HG03521 (cell line): ENCODE data around the gene DHRS9.

Experiments
- ATAC-seq: cut with Tn5 transposase; IDR thresholded peaks from one replicate; pipeline ENCODE4 v1.9.1; 2021; ENCODE audit warnings: mild to moderate bottlenecking, moderate library complexity; ENCODE audit not compliant: unreplicated experiment

DHRS9 gene

GRCh38 chr2:169093535-169093934, 24.2 kb downstream of the DHRS9 start:
- ATAC-seq, result no peak

GRCh38 chr2:169094676-169095075, 25.3 kb downstream of the DHRS9 start:
- no peak for ATAC-seq

DNA sequence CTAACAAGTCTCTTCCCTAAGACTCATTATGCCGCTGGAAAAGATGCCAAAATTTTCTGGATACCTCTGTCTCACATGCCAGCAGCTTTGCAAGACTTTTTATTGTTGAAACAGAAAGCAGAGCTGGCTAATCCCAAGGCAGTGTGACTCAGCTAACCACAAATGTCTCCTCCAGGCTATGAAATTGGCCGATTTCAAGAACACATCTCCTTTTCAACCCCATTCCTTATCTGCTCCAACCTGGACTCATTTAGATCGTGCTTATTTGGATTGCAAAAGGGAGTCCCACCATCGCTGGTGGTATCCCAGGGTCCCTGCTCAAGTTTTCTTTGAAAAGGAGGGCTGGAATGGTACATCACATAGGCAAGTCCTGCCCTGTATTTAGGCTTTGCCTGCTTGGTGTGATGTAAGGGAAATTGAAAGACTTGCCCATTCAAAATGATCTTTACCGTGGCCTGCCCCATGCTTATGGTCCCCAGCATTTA, 26.3 kb downstream of the DHRS9 start:
- ATAC-seq, result no peak

- ATAC-seq, result no peak
Measured at GRCh38 chr2:169104848-169105247, 35.5 kb downstream of the DHRS9 start.

DNA sequence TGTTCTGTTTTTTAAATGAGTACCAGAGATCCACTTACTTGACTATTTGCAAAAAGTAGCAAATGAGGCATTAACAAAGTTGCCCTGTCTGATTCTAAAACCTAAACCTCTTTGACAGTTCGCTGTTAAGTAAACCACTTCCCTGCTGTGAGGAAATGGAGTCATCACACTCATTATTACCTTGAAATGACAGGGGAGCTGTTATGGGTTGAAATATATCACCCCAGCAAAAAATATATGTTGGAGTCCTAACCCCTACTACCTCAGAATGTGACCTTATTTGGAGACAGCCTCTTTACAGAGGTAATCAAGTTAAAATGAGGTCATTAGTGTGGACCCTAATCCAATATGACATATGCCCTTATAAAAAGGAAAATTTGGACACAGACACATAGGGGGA, 36.1 kb downstream of the DHRS9 start:
- ATAC-seq, result no peak

DNA sequence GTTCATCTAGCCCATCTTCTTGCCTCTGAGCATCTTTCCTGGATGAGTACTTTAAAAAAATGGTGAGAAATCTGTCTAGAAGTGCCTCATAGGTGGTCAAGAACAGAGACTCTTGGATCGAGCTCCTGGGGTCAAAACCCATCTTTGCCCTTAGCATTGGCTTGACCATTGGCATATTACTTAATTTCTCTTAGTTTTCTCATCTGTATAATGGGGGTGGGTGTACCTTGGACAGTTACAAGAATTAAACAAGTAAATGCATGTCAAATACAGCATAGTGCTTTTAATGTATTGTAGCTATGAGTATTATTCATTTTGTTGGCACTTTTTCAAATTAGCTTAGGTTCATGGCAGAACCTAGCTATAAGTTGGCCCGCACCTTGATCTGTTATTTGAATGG, 36.8 kb downstream of the DHRS9 start:
- no peak for ATAC-seq

GRCh38 chr2:169106563-169107545, 37.5 kb downstream of the DHRS9 start:
- ATAC-seq, result no peak

DNA sequence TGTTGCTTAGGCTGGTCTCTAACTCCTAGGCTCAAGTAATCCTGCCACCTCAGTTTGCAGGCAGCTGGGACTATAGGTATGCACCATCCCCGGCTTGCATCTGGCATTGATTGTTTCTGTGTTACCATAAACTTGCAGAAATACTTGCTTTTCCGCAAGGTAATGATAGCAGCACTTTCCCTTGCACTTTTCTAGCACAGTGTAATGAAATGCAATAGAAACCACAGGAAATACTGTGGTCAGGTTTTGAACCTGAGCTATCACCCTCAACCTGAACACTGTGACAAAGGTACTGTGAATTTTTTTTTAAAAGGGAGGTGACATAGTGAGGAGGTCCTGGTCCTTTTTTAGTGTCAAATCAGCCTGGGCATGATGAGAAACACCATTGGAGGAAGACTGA, 38.3 kb downstream of the DHRS9 start:
- ATAC-seq, result peak; percentile 70

- ATAC-seq, result no peak
Measured at GRCh38 chr2:169108099-169108884, 38.9 kb downstream of the DHRS9 start.

DNA sequence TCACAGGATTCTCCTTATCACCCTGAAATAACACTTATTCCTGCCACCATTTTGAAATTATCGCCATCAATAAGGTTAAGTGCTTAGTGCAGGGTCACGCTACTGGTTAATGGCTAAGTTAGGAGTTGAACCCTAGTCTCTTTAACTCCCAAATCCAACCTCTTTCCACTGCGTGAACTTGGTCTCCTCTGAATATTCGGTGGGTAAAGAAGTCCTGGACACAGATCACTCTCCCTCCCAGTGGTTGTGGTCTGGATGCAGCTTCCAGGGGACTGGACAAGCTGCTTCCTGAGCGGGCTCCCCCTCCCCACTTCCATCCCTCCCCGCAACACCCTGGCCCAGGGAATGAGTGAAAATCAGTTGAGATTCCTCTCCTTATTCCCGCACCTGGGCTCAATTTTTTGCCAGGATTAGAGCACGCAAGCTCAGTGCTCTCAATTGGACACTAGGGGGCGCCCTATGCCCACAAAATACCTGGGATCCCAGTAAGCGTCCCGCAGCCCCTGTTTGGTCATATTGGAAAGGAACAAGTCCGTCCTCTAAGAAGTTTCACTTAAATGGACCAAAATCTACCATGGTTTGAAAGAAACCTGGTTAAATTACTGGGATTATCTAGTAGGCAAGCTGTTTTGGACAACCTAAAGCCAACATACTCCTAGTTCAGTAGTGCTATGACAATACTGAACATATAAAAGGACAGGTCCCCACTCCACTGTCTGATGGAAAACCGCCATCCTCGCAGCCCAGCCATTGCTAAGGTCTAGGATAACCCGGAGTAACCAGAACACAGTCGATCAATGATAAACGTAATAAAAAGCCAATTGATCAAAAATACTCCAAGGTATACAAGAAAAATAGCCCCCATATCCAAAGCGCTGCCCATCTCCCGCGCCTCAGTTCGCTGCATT, 40.4 kb downstream of the DHRS9 start:
- peak; percentile 54 for ATAC-seq

DNA sequence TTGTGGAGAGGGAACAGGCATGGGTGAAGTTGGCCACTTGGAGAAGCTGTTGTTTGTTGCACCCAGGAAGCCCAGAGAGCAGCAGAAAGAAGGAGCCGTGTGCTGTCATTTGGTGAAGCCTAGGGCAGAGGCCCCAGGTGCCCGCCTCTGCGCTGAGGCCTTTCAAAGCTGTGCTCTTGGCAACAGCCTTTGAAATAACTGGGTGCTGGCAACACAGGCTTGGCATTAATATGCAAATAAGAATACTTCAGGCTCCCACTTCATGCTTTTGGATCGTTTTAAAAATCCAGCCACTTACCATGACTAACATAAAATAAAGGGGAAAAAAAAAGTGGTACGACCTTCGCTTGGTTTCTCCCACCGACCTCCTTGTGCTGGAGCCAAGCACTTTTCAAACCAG, 41.1 kb downstream of the DHRS9 start:
- no peak for ATAC-seq

GRCh38 chr2:169110916-169111315, 41.6 kb downstream of the DHRS9 start:
- ATAC-seq, result no peak

- no peak for ATAC-seq
Measured at GRCh38 chr2:169112841-169113240, 43.5 kb downstream of the DHRS9 start.

- no peak for ATAC-seq
Measured at GRCh38 chr2:169114056-169114455, 44.7 kb downstream of the DHRS9 start.

DNA sequence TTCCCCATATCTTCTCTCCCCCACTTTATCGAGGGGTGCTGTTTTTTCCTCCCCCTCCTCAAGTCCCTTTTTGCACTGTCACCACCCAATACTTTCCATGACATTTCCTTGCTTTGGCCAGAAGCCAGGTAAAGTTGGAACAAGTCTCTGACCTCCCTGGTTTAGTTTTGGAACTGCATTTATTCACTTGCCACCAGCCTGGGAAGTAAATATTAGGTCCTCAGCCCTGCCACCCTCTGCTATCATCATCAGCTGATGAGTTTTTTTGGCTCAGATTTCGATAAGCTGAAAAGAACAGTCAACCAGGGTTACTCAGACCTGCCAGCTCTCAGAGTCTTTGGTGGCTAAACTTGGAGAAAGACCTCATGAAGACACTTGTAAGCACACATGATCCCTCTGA, 47.0 kb downstream of the DHRS9 start:
- no peak for ATAC-seq

DNA sequence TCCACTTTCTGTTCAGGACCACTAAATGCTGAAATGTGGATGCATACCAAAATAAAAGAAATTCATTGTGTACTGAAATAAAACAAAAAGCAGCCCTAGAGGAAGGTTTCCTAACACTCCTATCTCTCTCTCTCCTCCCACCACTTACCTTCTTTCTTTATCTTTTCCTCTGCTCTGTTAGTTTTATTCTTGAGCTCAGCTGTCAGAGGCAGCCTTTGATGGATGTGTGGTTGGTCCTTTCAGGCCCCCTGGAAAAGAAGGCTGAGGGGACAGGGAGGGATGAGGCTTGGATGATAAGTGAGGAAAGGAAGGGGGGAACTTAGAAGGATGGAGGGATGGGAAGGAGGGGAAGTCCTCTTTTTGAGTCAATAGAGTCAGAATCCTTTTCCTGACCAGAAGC, 47.6 kb downstream of the DHRS9 start:
- ATAC-seq, result no peak

DNA sequence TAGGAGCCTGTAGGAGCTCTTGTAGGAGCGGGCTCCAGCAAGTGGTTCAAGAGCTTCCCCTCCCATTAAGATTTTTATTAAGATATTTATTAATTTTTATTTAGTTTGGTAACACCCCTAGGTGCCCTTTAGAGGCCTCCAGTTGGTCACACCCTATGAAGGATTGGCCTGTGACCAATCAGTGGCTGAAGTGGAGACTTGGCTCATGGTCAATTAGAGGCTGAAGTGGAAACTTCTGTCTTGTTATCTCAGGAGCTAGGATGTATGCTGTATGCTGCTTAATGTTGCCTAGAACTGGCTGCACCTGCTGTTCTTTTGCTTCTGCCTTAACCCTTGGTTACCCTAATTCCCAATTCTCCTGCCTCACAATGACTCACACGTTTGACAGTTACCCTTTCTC, 48.7 kb downstream of the DHRS9 start:
- ATAC-seq, result no peak

DNA sequence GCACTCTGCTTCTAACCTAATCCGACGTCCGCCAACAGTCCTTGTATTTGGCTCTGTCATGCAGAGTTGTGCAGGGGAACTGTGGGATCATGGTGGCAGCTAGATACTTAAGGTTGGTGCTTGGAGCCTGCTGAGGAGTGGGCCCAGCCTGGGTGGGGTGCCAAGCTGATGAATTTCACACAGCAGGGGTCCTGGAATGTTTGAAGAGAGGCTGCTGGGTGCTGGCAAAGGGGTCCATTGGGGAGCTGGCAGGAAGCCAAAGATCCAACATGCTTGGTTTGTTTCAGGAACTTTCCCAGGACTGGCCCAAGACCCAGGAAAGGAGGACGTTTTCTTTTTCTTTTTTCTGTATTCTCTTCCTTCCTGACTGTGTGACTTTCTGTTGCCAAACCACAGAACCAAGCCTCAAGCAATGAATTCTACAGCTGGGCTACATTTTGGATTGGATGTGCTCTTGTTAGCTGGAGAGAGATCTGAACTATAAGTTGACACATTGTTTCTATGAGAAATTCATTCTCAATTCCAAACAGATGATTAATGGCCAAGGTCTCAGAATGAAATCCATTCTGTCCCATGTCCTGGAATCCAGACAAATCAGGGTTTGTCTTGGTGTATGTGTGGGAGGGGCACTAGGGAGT, 49.9 kb downstream of the DHRS9 start:
- no peak for ATAC-seq

DNA sequence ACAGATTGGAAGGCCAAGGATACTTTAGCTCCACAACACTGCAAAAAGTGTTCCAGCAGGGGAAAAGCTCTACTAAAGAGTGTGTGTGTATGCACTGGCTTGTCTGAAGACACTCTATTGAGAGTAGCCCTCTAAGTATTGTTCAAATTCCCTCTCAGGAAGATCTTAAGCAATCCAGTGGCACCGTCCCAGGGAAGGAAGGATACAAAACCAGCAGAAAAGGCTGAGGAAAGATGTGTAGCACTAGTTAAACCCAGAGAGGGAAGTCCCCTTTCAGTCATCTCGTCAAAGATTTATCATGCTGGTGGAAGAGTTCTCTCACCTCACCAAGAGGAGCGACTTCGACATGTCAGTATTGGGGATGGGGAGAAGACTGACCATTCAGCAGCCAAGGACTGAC, 50.5 kb downstream of the DHRS9 start:
- ATAC-seq, result no peak

DNA sequence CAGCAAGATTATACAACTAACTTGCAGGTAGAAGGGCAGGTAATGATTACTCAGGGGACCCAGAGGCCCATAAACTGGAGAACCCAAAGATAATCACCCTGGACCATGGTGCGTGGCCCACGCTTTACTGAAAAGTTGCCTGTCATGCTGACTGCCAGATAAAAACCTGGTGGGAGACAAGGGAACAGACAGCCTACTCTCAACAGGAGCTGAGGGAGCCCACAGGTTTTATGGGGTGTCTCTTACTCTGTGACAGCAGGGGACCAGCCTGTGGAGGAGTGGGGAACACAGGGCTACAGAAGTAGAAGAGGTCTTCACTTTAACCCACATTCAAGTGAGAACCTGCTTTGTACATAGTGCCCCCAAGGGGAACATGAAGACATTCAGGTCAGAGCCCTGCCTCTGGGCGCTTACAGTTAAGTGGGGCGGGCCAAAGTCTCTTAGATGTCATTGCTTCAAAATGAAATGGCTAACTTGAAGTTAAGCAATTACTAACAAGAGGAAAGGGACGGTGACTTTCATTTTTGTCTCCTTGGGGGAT, 60.4 kb downstream of the DHRS9 start:
- ATAC-seq, result no peak
